H9 (cell line): ENCODE results near the gene C13orf46. TPM values are rescaled to one million over a fixed set of nuclear protein-coding genes. Genes with fewer than 3 reads are reported as not detected.

ENCODE experiments used
- DNase-seq: peaks from one replicate; pipeline ENCODE4 v3.0.0-alpha.2; 2017
- H2AFZ ChIP-seq: one replicate; pipeline ENCODE4 v1.6.1; 2013; ENCODE audit warnings: mild to moderate bottlenecking, low read length, control low read depth, moderate library complexity
- H2AK5ac ChIP-seq: 2 replicates; pipeline ENCODE4 v1.6.1; 2013; ENCODE audit warnings: low read length, control low read depth, mixed read lengths; ENCODE audit not compliant: insufficient read length
- H2BK120ac ChIP-seq: one replicate; pipeline ENCODE4 v1.6.1; 2013; ENCODE audit warnings: low read depth, mild to moderate bottlenecking, low read length, control low read depth, inconsistent platforms; ENCODE audit not compliant: poor library complexity, severe bottlenecking
- H2BK12ac ChIP-seq: 2 replicates; pipeline ENCODE4 v1.6.1; 2013; ENCODE audit warnings: low read length, control low read depth, mixed read lengths, low read depth; ENCODE audit not compliant: insufficient read length
- H2BK15ac ChIP-seq: 2 replicates; pipeline ENCODE4 v1.6.1; 2013; ENCODE audit warnings: low read depth, low read length, control low read depth
- H2BK20ac ChIP-seq: one replicate; pipeline ENCODE4 v1.6.1; 2013; ENCODE audit warnings: low read depth, mild to moderate bottlenecking, low read length, control low read depth, inconsistent platforms; ENCODE audit not compliant: poor library complexity, severe bottlenecking
- H2BK5ac ChIP-seq: 2 replicates; pipeline ENCODE4 v1.6.1; 2013; ENCODE audit warnings: low read length, control low read depth, mixed read lengths; ENCODE audit not compliant: insufficient read length
- H3K14ac ChIP-seq: 2 replicates; pipeline ENCODE4 v1.6.1; 2013; ENCODE audit warnings: low read length, control low read depth; ENCODE audit not compliant: insufficient read depth
- H3K18ac ChIP-seq: 2 replicates; pipeline ENCODE4 v1.6.1; 2013; ENCODE audit warnings: low read depth, mild to moderate bottlenecking, mixed read lengths, low read length, control low read depth; ENCODE audit not compliant: insufficient read length
- H3K23ac ChIP-seq: 2 replicates; pipeline ENCODE4 v1.6.1; 2013; ENCODE audit warnings: low read length, control low read depth, mixed read lengths, low read depth; ENCODE audit not compliant: insufficient read length
- H3K23me2 ChIP-seq: 2 replicates; pipeline ENCODE4 v1.6.1; 2013; ENCODE audit warnings: low read depth, mild to moderate bottlenecking, mixed read lengths, low read length, control low read depth; ENCODE audit not compliant: insufficient read length, poor library complexity, severe bottlenecking
- H3K27ac ChIP-seq: 2 replicates; pipeline ENCODE4 v1.5.1; 2013; ENCODE audit warnings: low read length, control low read depth, mixed read lengths, low read depth; ENCODE audit not compliant: insufficient read length
- H3K27me3 ChIP-seq: 2 replicates; pipeline ENCODE4 v1.6.1; 2013; ENCODE audit warnings: low read length, control low read depth, inconsistent platforms; ENCODE audit not compliant: insufficient read depth
- H3K4ac ChIP-seq: 2 replicates; pipeline ENCODE4 v1.6.1; 2013; ENCODE audit warnings: low read depth, mild to moderate bottlenecking, control low read depth, inconsistent platforms, low read length, moderate library complexity
- H3K4me1 ChIP-seq: 2 replicates; pipeline ENCODE4 v1.6.1; 2013; ENCODE audit warnings: low read length, control low read depth, inconsistent platforms; ENCODE audit not compliant: insufficient read depth
- H3K4me2 ChIP-seq: 2 replicates; pipeline ENCODE4 v1.6.1; 2013; ENCODE audit warnings: low read length, control low read depth, mixed read lengths; ENCODE audit not compliant: insufficient read length, insufficient read depth
- H3K56ac ChIP-seq: 2 replicates; pipeline ENCODE4 v1.6.1; 2013; ENCODE audit warnings: low read depth, mild to moderate bottlenecking, mixed read lengths, low read length, control low read depth; ENCODE audit not compliant: insufficient read length
- H3K79me1 ChIP-seq: 2 replicates; pipeline ENCODE4 v1.6.1; 2013; ENCODE audit warnings: low read depth, mild to moderate bottlenecking, moderate library complexity, low read length, control low read depth, inconsistent platforms; ENCODE audit not compliant: insufficient read depth, poor library complexity, severe bottlenecking
- H3K79me2 ChIP-seq: 2 replicates; pipeline ENCODE4 v1.6.1; 2013; ENCODE audit warnings: low read length, control low read depth, inconsistent platforms; ENCODE audit not compliant: insufficient read depth
- H3K9ac ChIP-seq: 2 replicates; pipeline ENCODE4 v1.6.1; 2013; ENCODE audit warnings: low read length, control low read depth, mixed read lengths; ENCODE audit not compliant: insufficient read length; ENCODE audit errors: extremely low read depth
- H3K9me3 ChIP-seq: one replicate; pipeline ENCODE4 v1.6.1; 2013; ENCODE audit warnings: low read depth, low read length, inconsistent platforms; ENCODE audit not compliant: control insufficient read depth
- H3T11ph ChIP-seq: one replicate; pipeline ENCODE4 v1.6.1; 2013; ENCODE audit warnings: mild to moderate bottlenecking, low read length, control low read depth, inconsistent platforms
- H4K20me1 ChIP-seq: one replicate; pipeline ENCODE4 v1.6.1; 2013; ENCODE audit not compliant: control insufficient read depth, insufficient read length, insufficient read depth
- H4K5ac ChIP-seq: 2 replicates; pipeline ENCODE4 v1.6.1; 2013; ENCODE audit warnings: low read depth, mild to moderate bottlenecking, mixed read lengths, low read length, control low read depth; ENCODE audit not compliant: insufficient read length
- H4K8ac ChIP-seq: replicated peaks from 2 replicates; pipeline ENCODE4 v1.6.1; 2013; ENCODE audit warnings: low read length, control low read depth, mixed read lengths, low read depth; ENCODE audit not compliant: insufficient read length
- H4K91ac ChIP-seq: 2 replicates; pipeline ENCODE4 v1.6.1; 2013; ENCODE audit warnings: low read depth, mild to moderate bottlenecking, moderate library complexity, mixed read lengths, low read length, control low read depth; ENCODE audit not compliant: insufficient read length
- H3K27ac Mint-ChIP-seq, 3 experiments: 2 replicates in 2 of 3; 3 replicates in 1 of 3; pipeline ENCODE4 v1.8.0; 2020 to 2021; ENCODE audit warnings: mixed read lengths in 3 of 3, mild to moderate bottlenecking in 1 of 3, moderate library complexity in 1 of 3
- H3K27me3 Mint-ChIP-seq: 2 replicates; pipeline ENCODE4 v1.8.0; 2021; ENCODE audit warnings: low read depth, mild to moderate bottlenecking, moderate library complexity, mixed read lengths
- H3K36me3 Mint-ChIP-seq, 3 experiments: 2 replicates in 2 of 3; 3 replicates in 1 of 3; pipeline ENCODE4 v1.8.0; 2020 to 2021; ENCODE audit warnings: low read depth in 3 of 3, mixed read lengths in 3 of 3; ENCODE audit not compliant: insufficient read depth in 1 of 3
- H3K4me1 Mint-ChIP-seq, 2 experiments: 2 replicates each; pipeline ENCODE4 v1.8.0; 2020; ENCODE audit warnings: mixed read lengths in 2 of 2
- H3K4me3 Mint-ChIP-seq, 2 experiments: 2 replicates in 1 of 2; 3 replicates in 1 of 2; pipeline ENCODE4 v1.8.0; 2020 to 2021; ENCODE audit warnings: mild to moderate bottlenecking in 2 of 2, mixed read lengths in 2 of 2, moderate library complexity in 1 of 2
- H3K9me3 Mint-ChIP-seq, 2 experiments: 2 replicates in 1 of 2; 3 replicates in 1 of 2; pipeline ENCODE4 v1.8.0; 2020; ENCODE audit warnings: mild to moderate bottlenecking in 2 of 2, mixed read lengths in 2 of 2, moderate library complexity in 1 of 2
- WGBS: extraction: QIAGEN DNeasy Blood & Tissue Kit; methylation state at CpG from one replicate; pipeline ENCODE4 v1.1.7; 2013; ENCODE audit warnings: missing lambda C conversion rate, low lambda C conversion rate, mixed read lengths; ENCODE audit not compliant: insufficient read length; ENCODE audit errors: extremely low coverage; 5-methylcytosine and 5-hydroxymethylcytosine counted together
- total RNA-seq: library from RNA; stranded (reverse); gene quantifications from 2 replicates; pipeline ENCODE4 v1.2.1, GENCODE V29; 2021
- TF ChIP-seq, protein P1 (sequence below): fragments of 200-600 bp; sonication (generic); conservative IDR thresholded peaks from 3 replicates; pipeline ENCODE4 v1.8.0; 2021; ENCODE audit warnings: antibody characterized with exemption, mild to moderate bottlenecking

The C13orf46 gene
- total RNA-seq, 1 experiment from 2014 or later: 0.55 TPM

DNA sequence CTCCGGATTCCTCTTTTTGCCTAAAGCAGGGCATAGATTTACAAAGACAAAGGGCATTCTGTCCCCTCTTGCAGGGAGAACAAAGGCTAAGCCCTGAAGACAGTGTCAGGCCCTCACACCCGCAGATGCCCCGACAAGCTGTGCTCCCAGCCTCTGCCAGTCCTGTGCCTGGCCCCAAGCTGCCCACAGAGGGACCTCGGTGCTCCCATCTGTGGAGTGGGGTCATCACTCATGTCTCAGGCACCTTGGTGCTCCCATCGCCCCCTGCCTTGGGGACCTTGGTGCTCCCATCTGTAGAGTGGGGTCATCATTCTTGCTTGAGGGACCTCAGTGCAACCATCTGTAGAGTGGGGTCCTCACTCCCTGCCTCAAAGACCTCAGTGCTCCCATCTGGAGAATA, 24.3 kb downstream of the C13orf46 start:
- Histone ChIP-seq H2AK5ac (no peak overlapping the region), H4K20me1 (no peaks in the 10 kb centered on the region), H3K9me3 (no peaks in the 10 kb centered on the region), H3K9ac (no peak overlapping the region), H3T11ph (no peak overlapping the region), H2AFZ (no peak overlapping the region), H2BK20ac (no peak overlapping the region), H3K23me2 (no peaks in the 10 kb centered on the region), H2BK12ac (no peak overlapping the region), H4K91ac (no peak overlapping the region), H3K27ac (no peak overlapping the region), H3K56ac (no peak overlapping the region), H2BK5ac (no peak overlapping the region), H4K8ac (no peak overlapping the region), H2BK15ac (no peak overlapping the region), H3K27me3 (no peaks in the 10 kb centered on the region), H3K4me2 (no peak overlapping the region), H3K14ac (no peak overlapping the region), H3K18ac (no peak overlapping the region), H3K23ac (no peak overlapping the region), H4K5ac (no peak overlapping the region), H3K79me2 (no peaks in the 10 kb centered on the region), H2BK120ac (no peak overlapping the region), H3K79me1 (no peaks in the 10 kb centered on the region), H3K4me1 (no peaks in the 10 kb centered on the region), H3K4ac (no peak overlapping the region)
- no peak overlapping the region for H3K4me3 Mint-ChIP-seq
- peaks cover 0 to under 1% (median 0%) of the 10 kb centered on the region in 3 experiments; a peak in 1 of 7 replicates for H3K36me3 Mint-ChIP-seq
- TF ChIP-seq, protein P1, sequence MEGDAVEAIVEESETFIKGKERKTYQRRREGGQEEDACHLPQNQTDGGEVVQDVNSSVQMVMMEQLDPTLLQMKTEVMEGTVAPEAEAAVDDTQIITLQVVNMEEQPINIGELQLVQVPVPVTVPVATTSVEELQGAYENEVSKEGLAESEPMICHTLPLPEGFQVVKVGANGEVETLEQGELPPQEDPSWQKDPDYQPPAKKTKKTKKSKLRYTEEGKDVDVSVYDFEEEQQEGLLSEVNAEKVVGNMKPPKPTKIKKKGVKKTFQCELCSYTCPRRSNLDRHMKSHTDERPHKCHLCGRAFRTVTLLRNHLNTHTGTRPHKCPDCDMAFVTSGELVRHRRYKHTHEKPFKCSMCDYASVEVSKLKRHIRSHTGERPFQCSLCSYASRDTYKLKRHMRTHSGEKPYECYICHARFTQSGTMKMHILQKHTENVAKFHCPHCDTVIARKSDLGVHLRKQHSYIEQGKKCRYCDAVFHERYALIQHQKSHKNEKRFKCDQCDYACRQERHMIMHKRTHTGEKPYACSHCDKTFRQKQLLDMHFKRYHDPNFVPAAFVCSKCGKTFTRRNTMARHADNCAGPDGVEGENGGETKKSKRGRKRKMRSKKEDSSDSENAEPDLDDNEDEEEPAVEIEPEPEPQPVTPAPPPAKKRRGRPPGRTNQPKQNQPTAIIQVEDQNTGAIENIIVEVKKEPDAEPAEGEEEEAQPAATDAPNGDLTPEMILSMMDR: no peak
- H3K27ac Mint-ChIP-seq: peak overlapping the region in 1 of 3 experiments; percentile 27; a peak in 2 of 7 replicates
- no peaks in the 10 kb centered on the region; the same call in 1 of the 2 replicates for H3K27me3 Mint-ChIP-seq
- peaks cover under 1 to 1% of the 10 kb centered on the region in 2 experiments; a peak in 4 of 5 replicates for H3K9me3 Mint-ChIP-seq
- peaks cover 0 to 5% of the 10 kb centered on the region in 2 experiments; a peak in 2 of 4 replicates for H3K4me1 Mint-ChIP-seq
- WGBS: no CpG with 5 or more reads among the region's 5 CpGs
- no peak for DNase-seq
